SIG-M5 treated with dmso at 0.1 percent for 504 hours (cell line): ENCODE measurements around the gene USP5.

Source experiments
- DNase-seq: peaks from one replicate; lab custom pipeline; 2025; ENCODE audit not compliant: unreplicated experiment; lab: John Stamatoyannopoulos, UW

The USP5 gene

GRCh38 chr12:6825398-6826124 lies 26.4 kb upstream of the USP5 start:
- DNase-seq = peak; percentile 79

DNA sequence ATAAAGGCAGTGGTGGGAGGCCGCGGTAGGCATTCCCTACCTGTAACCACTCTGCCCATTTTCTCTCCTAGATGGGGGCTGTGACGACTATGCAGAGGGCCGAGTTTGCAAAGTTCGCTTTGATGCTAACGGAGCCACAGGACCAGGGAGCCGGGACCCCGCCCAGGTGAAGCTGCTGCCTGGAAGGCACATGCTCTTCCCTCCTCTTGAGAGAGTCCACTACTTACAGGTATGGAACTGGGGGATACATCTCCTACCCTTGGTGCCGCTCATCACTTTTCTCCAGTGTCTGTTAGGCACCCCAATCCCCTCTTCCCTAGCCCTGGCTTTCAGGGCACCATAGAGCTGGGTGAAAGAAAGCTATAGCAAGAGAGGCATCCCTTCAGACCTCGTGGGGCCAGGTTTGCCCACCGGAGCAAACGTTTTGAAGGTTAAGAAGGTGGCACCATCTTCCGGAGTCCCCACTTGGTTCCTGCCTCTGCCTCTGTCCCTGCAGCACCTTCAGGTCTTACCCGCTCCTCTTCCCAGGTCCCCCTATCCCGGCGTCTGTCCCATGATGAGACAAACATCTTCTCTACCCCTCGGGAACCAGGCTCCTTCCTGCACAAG lies 25.7 kb upstream of the USP5 start:
- DNase-seq = no peak

DNA sequence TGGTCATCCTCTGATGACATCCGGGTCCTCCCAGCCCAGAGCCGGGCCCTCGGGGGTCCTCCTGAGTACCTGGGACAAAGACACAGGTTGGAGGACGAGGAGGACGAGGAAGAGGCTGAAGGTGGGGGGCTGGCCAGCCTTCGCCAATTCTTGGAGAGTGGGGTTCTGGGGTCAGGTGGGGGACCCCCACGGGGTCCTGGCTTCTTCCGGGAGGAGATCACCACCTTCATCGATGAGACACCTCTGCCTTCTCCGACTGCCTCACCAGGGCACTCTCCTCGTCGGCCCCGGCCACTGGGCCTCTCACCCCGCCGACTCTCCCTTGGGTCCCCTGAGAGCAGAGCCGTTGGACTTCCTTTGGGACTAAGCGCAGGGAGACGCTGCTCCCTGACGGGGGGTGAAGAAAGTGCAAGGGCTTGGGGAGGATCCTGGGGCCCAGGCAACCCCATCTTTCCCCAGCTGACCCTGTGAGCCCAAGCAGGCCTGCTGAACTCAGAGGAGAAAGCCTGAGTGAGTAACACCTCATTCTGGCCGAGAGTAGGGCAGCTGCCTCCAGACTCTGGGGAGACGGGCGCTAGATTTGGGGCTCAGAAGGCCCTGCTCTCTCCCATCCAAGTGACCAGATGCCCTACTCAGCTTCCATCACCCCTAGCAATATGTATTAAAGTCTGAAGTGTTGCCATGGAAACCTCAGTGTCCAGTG lies 25.1 kb upstream of the USP5 start:
- no peak for DNase-seq

GRCh38 chr12:6827437-6827911 lies 24.5 kb upstream of the USP5 start:
- DNase-seq = peak; percentile 37

DNA sequence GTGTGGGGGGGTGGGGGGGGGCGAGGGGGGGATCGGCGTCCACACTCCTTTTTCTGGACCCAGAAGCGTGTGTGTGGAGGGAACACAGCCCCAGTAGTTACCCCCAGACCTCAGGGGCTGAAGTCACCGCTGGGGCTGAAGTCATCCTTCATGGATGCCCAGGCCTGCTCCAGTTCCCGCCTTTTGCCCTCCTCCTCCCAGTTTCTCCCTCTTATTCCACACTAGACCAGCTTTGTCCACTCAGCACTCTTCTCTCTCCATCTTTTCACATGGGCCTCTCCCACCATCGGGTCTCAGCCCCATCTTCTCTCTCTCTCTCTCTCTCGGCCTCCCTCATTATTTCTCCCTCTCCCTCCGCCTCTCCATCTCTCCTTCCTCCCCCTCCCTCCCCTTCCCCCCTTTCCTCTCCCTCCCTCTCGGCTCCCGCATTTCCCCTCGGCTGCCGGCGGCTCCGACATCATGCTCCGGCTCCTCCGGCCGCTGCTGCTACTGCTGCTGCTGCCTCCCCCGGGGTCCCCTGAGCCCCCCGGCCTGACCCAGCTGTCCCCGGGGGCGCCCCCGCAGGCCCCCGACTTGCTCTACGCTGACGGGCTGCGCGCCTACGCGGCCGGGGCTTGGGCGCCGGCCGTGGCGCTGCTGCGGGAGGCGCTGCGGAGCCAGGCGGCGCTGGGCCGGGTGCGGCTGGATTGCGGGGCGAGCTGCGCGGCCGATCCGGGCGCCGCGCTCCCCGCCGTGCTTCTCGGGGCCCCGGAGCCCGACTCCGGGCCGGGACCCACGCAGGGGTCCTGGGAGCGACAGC lies 23.8 kb upstream of the USP5 start, which contains the start of gene P3H3:
P3H3 (plus strand) TSS at position 426 of the 799 bp plus-strand sequence; CDS start at position 460, 34 bp downstream.
- DNase-seq = no peak

- no peak for DNase-seq
Measured at GRCh38 chr12:6828781-6829535, 23.0 kb upstream of the USP5 start.

- DNase-seq = no peak
Measured at GRCh38 chr12:6829536-6830220, 22.3 kb upstream of the USP5 start.

DNA sequence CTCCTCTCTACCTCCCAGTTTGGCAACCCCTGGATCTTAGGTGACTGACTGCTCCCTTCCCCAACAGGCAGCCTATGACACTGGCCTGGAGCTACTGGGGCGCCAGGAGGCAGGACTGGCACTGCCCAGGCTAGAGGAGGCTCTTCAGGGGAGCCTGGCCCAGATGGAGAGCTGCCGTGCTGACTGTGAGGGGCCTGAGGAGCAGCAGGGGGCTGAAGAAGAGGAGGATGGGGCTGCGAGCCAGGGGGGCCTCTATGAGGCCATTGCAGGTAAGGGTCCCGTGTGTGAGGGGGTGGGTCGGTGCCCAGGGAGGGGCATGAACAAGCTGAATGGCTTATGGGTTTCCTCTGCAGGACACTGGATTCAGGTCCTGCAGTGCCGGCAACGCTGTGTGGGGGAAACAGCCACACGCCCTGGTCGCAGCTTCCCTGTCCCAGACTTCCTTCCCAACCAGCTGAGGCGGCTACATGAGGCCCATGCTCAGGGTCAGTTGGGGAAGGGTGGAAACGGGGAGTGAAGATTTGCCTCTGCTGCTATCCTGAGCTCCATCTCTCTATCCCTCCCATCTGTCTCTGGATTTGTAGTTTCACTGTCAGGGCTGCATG lies 21.6 kb upstream of the USP5 start:
- DNase-seq = no peak

DNA sequence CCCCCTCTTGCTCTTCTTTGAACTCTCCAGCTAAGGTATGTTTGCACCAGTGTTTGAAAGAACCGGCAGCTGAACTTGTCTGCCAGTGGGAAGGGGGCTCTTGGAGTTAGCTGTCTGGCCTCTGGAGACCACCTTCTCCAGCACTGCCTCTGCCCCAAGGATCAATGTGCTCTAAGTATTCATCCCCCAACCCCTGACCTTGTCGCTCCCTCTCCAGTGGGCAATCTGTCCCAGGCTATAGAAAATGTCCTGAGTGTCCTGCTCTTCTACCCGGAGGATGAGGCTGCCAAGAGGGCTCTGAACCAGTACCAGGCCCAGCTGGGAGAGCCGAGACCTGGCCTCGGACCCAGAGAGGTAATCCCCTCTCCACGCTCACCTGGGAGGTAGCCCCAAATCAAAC lies 21.0 kb upstream of the USP5 start:
- DNase-seq = no peak

GRCh38 chr12:6831450-6831995 lies 20.4 kb upstream of the USP5 start:
- DNase-seq = no peak

DNA sequence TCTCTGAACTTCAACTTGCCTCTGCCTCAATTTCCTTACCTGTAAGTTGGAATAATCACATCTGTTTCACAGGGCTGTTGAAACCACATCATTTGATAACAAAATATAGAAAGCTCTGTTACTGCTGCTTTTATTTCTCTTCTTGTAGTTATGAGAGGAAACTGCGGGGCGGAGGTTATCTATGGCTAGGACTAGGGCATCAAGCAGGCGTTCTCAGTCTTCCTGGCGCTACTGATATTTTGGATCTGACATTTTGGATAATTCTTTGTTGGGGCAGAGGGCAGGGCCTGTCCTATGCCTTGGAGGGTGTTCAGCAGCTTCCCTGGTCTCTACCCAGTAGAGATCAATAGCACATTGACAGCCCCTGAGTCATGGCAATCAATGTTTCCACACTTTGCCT lies 19.8 kb upstream of the USP5 start:
- DNase-seq = no peak

GRCh38 chr12:6833189-6833890 lies 18.6 kb upstream of the USP5 start:
- no peak for DNase-seq

GRCh38 chr12:6834254-6834653 lies 17.7 kb upstream of the USP5 start:
- no peak for DNase-seq

GRCh38 chr12:6834873-6835272 lies 17.1 kb upstream of the USP5 start:
- DNase-seq = no peak

- DNase-seq = no peak
Measured at GRCh38 chr12:6836851-6837250, 15.1 kb upstream of the USP5 start.

GRCh38 chr12:6837370-6838060 lies 14.4 kb upstream of the USP5 start:
- no peak for DNase-seq

DNA sequence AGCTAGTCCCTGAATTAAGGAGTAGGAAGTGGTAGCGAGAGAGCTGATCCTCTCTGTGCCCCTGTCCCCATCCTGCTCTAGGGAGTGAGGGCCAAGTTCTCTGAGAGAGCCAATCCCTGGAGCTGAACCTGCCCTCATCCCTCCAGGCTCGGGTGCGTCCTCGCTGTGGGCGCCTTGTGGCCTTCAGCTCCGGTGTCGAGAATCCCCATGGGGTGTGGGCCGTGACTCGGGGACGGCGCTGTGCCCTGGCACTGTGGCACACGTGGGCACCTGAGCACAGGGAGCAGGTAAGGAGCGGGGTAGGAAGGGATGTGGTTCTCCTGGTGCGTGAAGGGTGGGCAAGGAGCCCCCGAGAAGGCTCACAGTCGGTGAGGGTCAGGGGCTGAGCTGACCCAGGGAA lies 13.1 kb upstream of the USP5 start:
- DNase-seq = no peak
